NB4 (cell line): Measurements from ENCODE around the gene ARL16.

ENCODE experiments used
- POLR2A ChIP-seq: IDR thresholded peaks from 2 replicates; pipeline ENCODE4 v1.6.1; 2011; ENCODE audit warnings: mild to moderate bottlenecking; ENCODE audit not compliant: insufficient read length; ENCODE audit errors: extremely low read depth
- TF ChIP-seq, protein P1 (sequence below): IDR thresholded peaks from one replicate; pipeline ENCODE4 v1.5.1; 2012; ENCODE audit warnings: low read depth, low read length
- TF ChIP-seq, protein P2 (sequence below): IDR thresholded peaks from 2 replicates; pipeline ENCODE4 v1.6.1; 2011; ENCODE audit warnings: low read depth, low read length

DNA sequence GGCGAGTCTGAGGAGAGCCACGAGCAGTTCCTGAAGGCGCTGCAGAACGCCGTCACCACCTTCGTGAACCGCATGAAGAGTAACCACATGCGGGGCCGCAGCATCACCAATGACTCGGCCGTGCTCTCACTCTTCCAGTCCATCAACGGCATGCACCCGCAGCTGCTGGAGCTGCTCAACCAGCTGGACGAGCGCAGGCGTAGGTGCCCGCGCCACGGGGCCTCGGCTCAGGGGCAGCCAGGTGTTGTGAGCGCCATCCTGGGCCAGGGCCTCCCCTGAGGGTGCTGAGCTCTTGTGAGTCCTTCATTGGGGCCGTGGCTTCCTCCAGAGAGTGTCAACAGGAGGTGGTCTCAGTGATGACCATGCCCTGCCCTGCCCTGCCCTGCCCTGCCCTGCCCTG is 12.2 kb upstream of the ARL16 start:
- TF ChIP-seq, protein P1, sequence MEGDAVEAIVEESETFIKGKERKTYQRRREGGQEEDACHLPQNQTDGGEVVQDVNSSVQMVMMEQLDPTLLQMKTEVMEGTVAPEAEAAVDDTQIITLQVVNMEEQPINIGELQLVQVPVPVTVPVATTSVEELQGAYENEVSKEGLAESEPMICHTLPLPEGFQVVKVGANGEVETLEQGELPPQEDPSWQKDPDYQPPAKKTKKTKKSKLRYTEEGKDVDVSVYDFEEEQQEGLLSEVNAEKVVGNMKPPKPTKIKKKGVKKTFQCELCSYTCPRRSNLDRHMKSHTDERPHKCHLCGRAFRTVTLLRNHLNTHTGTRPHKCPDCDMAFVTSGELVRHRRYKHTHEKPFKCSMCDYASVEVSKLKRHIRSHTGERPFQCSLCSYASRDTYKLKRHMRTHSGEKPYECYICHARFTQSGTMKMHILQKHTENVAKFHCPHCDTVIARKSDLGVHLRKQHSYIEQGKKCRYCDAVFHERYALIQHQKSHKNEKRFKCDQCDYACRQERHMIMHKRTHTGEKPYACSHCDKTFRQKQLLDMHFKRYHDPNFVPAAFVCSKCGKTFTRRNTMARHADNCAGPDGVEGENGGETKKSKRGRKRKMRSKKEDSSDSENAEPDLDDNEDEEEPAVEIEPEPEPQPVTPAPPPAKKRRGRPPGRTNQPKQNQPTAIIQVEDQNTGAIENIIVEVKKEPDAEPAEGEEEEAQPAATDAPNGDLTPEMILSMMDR = no peak
- no peak for TF ChIP-seq POLR2A
- TF ChIP-seq, protein P2, sequence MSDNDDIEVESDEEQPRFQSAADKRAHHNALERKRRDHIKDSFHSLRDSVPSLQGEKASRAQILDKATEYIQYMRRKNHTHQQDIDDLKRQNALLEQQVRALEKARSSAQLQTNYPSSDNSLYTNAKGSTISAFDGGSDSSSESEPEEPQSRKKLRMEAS = no peak
